CD14-positive monocyte (primary cell): ENCODE measurements around the gene KDM1B. TPM values are rescaled to one million over a fixed set of nuclear protein-coding genes. Genes with fewer than 3 reads are reported as not detected.

Experiments used
- DNase-seq, 3 donors: peaks; one replicate each; pipeline ENCODE4 v3.0.0-alpha.2; 2011 to 2022
- H2AFZ ChIP-seq: 2 replicates; pipeline ENCODE4 v1.6.0; 2012; ENCODE audit warnings: mild to moderate bottlenecking, low read depth, low read length, inconsistent platforms; ENCODE audit not compliant: insufficient read depth, poor library complexity, severe bottlenecking
- H3K27ac ChIP-seq, 2 donors: 1 replicate in 1 of 2; 2 replicates in 1 of 2; pipeline ENCODE4 v1.5.1; 2012 to 2013; ENCODE audit warnings: low read length in 2 of 2, control low read depth in 1 of 2, inconsistent platforms in 1 of 2, low read depth in 1 of 2, mild to moderate bottlenecking in 1 of 2
- H3K27me3 ChIP-seq, 2 donors: one replicate each; pipeline versions ENCODE4 v1.6.0 to v1.6.1; 2011 to 2013; ENCODE audit warnings: low read length in 2 of 2; ENCODE audit not compliant: control insufficient read depth in 2 of 2, insufficient read depth in 2 of 2
- H3K36me3 ChIP-seq, 2 donors: replicated peaks in 1 of 2; 1 replicate in 1 of 2; 2 replicates in 1 of 2; pipeline versions ENCODE4 v1.5.1 to v1.6.1; 2012 to 2013; ENCODE audit warnings: low read length in 2 of 2, control low read depth in 1 of 2, inconsistent platforms in 1 of 2, mild to moderate bottlenecking in 1 of 2; ENCODE audit not compliant: insufficient read depth in 2 of 2, control insufficient read depth in 1 of 2
- H3K4me1 ChIP-seq, 2 donors: 1 replicate in 1 of 2; 2 replicates in 1 of 2; pipeline versions ENCODE4 v1.5.1 to v1.6.1; 2012 to 2013; ENCODE audit warnings: low read length in 2 of 2, control low read depth in 1 of 2, inconsistent platforms in 1 of 2, mild to moderate bottlenecking in 1 of 2, moderate library complexity in 1 of 2; ENCODE audit not compliant: insufficient read depth in 2 of 2, control insufficient read depth in 1 of 2
- H3K4me2 ChIP-seq: replicated peaks from 2 replicates; pipeline ENCODE3; 2012; ENCODE audit warnings: low read length, moderate library complexity, mild to moderate bottlenecking; ENCODE audit not compliant: poor library complexity, severe bottlenecking; ENCODE audit errors: extremely low read depth
- H3K4me3 ChIP-seq, 3 experiments: fragments of 200-600 bp in 1 of 3; sonication (generic) in 1 of 3; replicated peaks in 1 of 3; 1 replicate in 2 of 3; 2 replicates in 1 of 3; pipeline ENCODE4 v1.5.1; 2011 to 2013; ENCODE audit warnings: low read length in 3 of 3, mild to moderate bottlenecking in 3 of 3, control low read depth in 2 of 3, low read depth in 2 of 3, inconsistent platforms in 1 of 3, moderate library complexity in 1 of 3
- H3K79me2 ChIP-seq: 2 replicates; pipeline ENCODE4 v1.6.0; 2012; ENCODE audit warnings: mild to moderate bottlenecking, control low read depth, inconsistent platforms, low read length, moderate library complexity; ENCODE audit not compliant: insufficient read depth
- H3K9ac ChIP-seq: 2 replicates; pipeline ENCODE4 v1.6.0; 2017; ENCODE audit warnings: low read length, mild to moderate bottlenecking; ENCODE audit not compliant: insufficient read depth, poor library complexity, severe bottlenecking
- H3K9me3 ChIP-seq, 2 donors: replicated peaks in 1 of 2; 1 replicate in 1 of 2; 2 replicates in 1 of 2; pipeline versions ENCODE4 v1.5.1 to v1.6.1; 2012 to 2013; ENCODE audit warnings: low read length in 2 of 2, control low read depth in 1 of 2; ENCODE audit not compliant: control insufficient read depth in 1 of 2, insufficient read depth in 1 of 2
- H4K20me1 ChIP-seq: 2 replicates; pipeline ENCODE4 v1.6.0; 2012; ENCODE audit warnings: mild to moderate bottlenecking, low read length, control low read depth, moderate library complexity; ENCODE audit not compliant: insufficient read depth
- H3K27ac Mint-ChIP-seq, 7 donors: one replicate each; pipeline ENCODE4 v1.8.0; 2020; ENCODE audit warnings: mild to moderate bottlenecking in 7 of 7, mixed read lengths in 7 of 7, moderate library complexity in 6 of 7, inconsistent platforms in 2 of 7
- H3K27me3 Mint-ChIP-seq, 3 donors: one replicate each; pipeline ENCODE4 v1.8.0; 2021 to 2022; ENCODE audit warnings: low read depth in 3 of 3, mild to moderate bottlenecking in 3 of 3, mixed read lengths in 3 of 3, moderate library complexity in 3 of 3, inconsistent platforms in 1 of 3
- H3K36me3 Mint-ChIP-seq, 2 donors: one replicate each; pipeline ENCODE4 v1.8.0; 2020; ENCODE audit warnings: mixed read lengths in 2 of 2, inconsistent platforms in 1 of 2, mild to moderate bottlenecking in 1 of 2
- H3K4me1 Mint-ChIP-seq: one replicate; pipeline ENCODE4 v1.8.0; 2020; ENCODE audit warnings: mild to moderate bottlenecking, mixed read lengths
- H3K4me3 Mint-ChIP-seq, 2 donors: one replicate each; pipeline ENCODE4 v1.8.0; 2020; ENCODE audit warnings: mild to moderate bottlenecking in 2 of 2, mixed read lengths in 2 of 2, moderate library complexity in 1 of 2
- H3K9me3 Mint-ChIP-seq, 7 donors: one replicate each; pipeline ENCODE4 v1.8.0; 2020 to 2022; ENCODE audit warnings: mixed read lengths in 7 of 7, mild to moderate bottlenecking in 6 of 7, moderate library complexity in 6 of 7, inconsistent platforms in 2 of 7
- CTCF ChIP-seq: fragments of 200-600 bp; IDR thresholded peaks from one replicate; pipeline ENCODE4 v1.8.0; 2022; ENCODE audit warnings: antibody characterized with exemption, mild to moderate bottlenecking
- WGBS: methylation state at CpG from one replicate; pipeline ENCODE4 v1.1.5; 2013; ENCODE audit warnings: missing lambda C conversion rate; ENCODE audit not compliant: insufficient coverage; 5-methylcytosine and 5-hydroxymethylcytosine counted together
- intact Hi-C, 2 donors: fragments of 100-400 bp; cut with micrococcal nuclease; formaldehyde crosslinking; loops; one replicate each; pipeline versions ENCODE4 v1.15.0 to v1.15.1; 2023
- polyA plus RNA-seq, 3 donors: library from polyadenylated mRNA; depleted of rRNA in 1 of 3; unstranded in 2 of 3; stranded (reverse) in 1 of 3; fragments of 300-500 nt in 2 of 3; fragments of >200 nt in 1 of 3; fragmentation: Illumina TruSeq in 2 of 3; gene quantifications; 1 replicate in 2 of 3; 2 replicates in 1 of 3; pipeline ENCODE4 v1.2.3, GENCODE V29; 2012 to 2021

Gene KDM1B
- polyA plus RNA-seq, 3 donors = 4.4 to 50.8 (median 24.1) TPM

GRCh38 chr6:18254793-18255192, 99.6 kb downstream of the KDM1B start:
- Histone ChIP-seq H3K79me2 (peaks cover 99% of the 10 kb centered on the region), H3K4me2 (no peak overlapping the region), H3K27ac (peak overlapping the region in 1 of 2 donors; percentile 38), H4K20me1 (peaks cover 63% of the 10 kb centered on the region), H3K36me3 (peaks cover 77 to 85% of the 10 kb centered on the region in 2 donors), H3K27me3 (no peaks in the 10 kb centered on the region), H3K9ac (no peak overlapping the region), H3K4me3 (no peak overlapping the region), H2AFZ (no peak overlapping the region), H3K4me1 (peaks cover 3 to 4% of the 10 kb centered on the region in 2 donors), H3K9me3 (no peaks in the 10 kb centered on the region)
- Mint-ChIP-seq H3K4me3 (no peak overlapping the region), H3K27me3 (no peaks in the 10 kb centered on the region), H3K9me3 (no peaks in the 10 kb centered on the region), H3K36me3 (peaks cover 61 to 73% of the 10 kb centered on the region in 2 donors), H3K4me1 (peaks cover 4% of the 10 kb centered on the region), H3K27ac (peak overlapping the region in 3 of 7 donors; percentile 4 to 55 (median 12))
- no CpG with 5 or more reads among the region's 6 CpGs for WGBS
- TF ChIP-seq CTCF = no peak
- intact Hi-C loops = loop anchor here in 1 of 2 donors (10.0 kb wide), 1 partner anchor 60 kb away; no protein-coding TSS in a partner anchor
- no peak for DNase-seq

GRCh38 chr6:18259675-18260447, 104.6 kb downstream of the KDM1B start:
- Histone ChIP-seq H3K9me3 (no peaks in the 10 kb centered on the region), H3K4me1 (peaks cover 35 to 38% of the 10 kb centered on the region in 2 donors), H3K9ac (no peak overlapping the region), H4K20me1 (peaks cover 66% of the 10 kb centered on the region), H3K4me2 (peak overlapping the region; percentile 24), H3K4me3 (no peak overlapping the region), H3K27ac (peak overlapping the region in 1 of 2 donors; percentile 73), H2AFZ (no peak overlapping the region), H3K27me3 (no peaks in the 10 kb centered on the region), H3K79me2 (peaks cover 98% of the 10 kb centered on the region), H3K36me3 (peaks cover 35 to 40% of the 10 kb centered on the region in 2 donors)
- Mint-ChIP-seq H3K9me3 (no peaks in the 10 kb centered on the region), H3K4me3 (no peak overlapping the region), H3K36me3 (peaks cover 39 to 50% of the 10 kb centered on the region in 2 donors), H3K4me1 (peaks cover 39% of the 10 kb centered on the region), H3K27me3 (no peaks in the 10 kb centered on the region), H3K27ac (peak overlapping the region; percentile 91 to 95 (median 93))
- TF ChIP-seq CTCF = no peak
- DNase-seq = no peak
- intact Hi-C loops = loop anchor here (5.0 to 10.0 kb wide), 6 partner anchors 65 to 242 kb away; partner anchors contain the start of genes KDM1B (in 2 of the 2), TPMT (in 2 of the 2) and RNF144B (in 1 of the 2)
- WGBS = no CpG with 5 or more reads among the region's 4 CpGs
